ENCODE data around the gene IVNS1ABP. TPM values are rescaled to one million over a fixed set of nuclear protein-coding genes. Genes with fewer than 3 reads are reported as not detected.

The IVNS1ABP gene
- total and polyA plus RNA-seq, 2 of the 13 experiments (the other 11 are each of a cell fraction or from before 2014, with no cell fraction given) = 49.1 to 51.7 TPM

DNA sequence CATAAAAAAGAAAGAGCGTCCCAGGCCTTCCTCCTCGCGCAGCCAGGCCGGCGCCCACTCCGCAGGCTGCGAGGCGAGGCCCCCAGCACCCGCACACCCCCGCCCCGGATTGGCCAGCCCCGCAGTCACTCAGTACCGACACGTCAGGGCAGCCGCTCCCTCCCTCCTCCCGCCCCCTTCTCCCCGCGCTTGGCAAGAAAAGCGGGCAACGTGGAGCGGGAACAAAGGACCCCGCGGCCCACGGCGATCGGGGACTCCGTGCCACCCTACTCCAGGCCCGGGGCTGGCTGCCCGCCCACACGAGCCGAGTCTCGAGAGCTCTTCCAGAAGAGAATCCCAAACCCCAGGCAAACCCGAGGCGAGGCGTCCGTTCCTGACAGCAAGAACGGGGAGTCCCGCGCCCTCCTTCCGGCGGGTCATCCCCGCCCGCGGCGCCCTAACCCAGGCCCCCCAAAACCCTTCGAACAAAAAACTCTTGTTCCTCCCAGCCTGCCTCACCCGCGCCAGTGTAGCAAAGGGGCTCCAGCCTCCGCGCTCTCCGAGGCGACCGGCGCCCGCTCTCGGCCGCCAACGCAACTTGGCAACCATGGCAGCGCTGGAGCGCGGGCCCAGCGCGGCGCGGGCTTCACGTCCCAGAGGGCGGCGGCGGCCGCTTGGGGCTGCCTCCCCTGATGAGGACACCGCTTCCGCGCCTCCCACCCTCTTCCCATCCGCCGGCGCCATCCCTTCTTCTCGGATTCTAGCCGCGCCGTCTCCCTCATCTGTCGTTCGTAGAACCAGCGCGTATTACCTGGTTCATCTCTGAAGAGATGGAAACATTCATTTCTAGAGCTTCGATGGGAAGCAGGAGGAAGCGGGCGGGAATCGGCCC, 645 bp downstream of the IVNS1ABP start (continued):
- TF ChIP-seq, protein P1, sequence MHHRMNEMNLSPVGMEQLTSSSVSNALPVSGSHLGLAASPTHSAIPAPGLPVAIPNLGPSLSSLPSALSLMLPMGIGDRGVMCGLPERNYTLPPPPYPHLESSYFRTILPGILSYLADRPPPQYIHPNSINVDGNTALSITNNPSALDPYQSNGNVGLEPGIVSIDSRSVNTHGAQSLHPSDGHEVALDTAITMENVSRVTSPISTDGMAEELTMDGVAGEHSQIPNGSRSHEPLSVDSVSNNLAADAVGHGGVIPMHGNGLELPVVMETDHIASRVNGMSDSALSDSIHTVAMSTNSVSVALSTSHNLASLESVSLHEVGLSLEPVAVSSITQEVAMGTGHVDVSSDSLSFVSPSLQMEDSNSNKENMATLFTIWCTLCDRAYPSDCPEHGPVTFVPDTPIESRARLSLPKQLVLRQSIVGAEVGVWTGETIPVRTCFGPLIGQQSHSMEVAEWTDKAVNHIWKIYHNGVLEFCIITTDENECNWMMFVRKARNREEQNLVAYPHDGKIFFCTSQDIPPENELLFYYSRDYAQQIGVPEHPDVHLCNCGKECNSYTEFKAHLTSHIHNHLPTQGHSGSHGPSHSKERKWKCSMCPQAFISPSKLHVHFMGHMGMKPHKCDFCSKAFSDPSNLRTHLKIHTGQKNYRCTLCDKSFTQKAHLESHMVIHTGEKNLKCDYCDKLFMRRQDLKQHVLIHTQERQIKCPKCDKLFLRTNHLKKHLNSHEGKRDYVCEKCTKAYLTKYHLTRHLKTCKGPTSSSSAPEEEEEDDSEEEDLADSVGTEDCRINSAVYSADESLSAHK (CRISPR knock-in tag; IDR thresholded peaks at IDR 0.05; ENCODE audit: borderline replicate concordance) = no peak
- TF ChIP-seq BHLHE40 (IDR thresholded peaks at IDR 0.05; ENCODE audit: low read length) (no peak), SIX1 (CRISPR knock-in tag; IDR thresholded peaks at IDR 0.05; ENCODE audit: borderline replicate concordance) (no peak), ZNF547 (CRISPR knock-in tag; IDR thresholded peaks at IDR 0.05) (no peak), HMGA1 (CRISPR knock-in tag; conservative IDR thresholded peaks at IDR 0.05) (no peak), EED (CRISPR knock-in tag; IDR thresholded peaks at IDR 0.05) (no peak; the same call in 1 of the 2 replicates), EHMT2 (IDR thresholded peaks at IDR 0.05; ENCODE audit: borderline replicate concordance, low read depth, low read length) (no peak), ZNF850 (CRISPR knock-in tag; conservative IDR thresholded peaks at IDR 0.05) (no peak), ZNF570 (CRISPR knock-in tag; IDR thresholded peaks at IDR 0.05; ENCODE audit: borderline replicate concordance) (no peak), ZSCAN21 (CRISPR knock-in tag; IDR thresholded peaks at IDR 0.05; ENCODE audit: borderline replicate concordance) (no peak; the same call in 1 of the 2 replicates), KMT2A (CRISPR knock-in tag; IDR thresholded peaks at IDR 0.05) (0 out of 2 replicates have a peak, but pooled peaks have one; percentile 18), ZNF350 (CRISPR knock-in tag; IDR thresholded peaks at IDR 0.05; ENCODE audit: borderline replicate concordance, low read depth) (no peak), NFE2 (CRISPR knock-in tag; IDR thresholded peaks at IDR 0.05) (no peak), SNAI1 (CRISPR knock-in tag; IDR thresholded peaks at IDR 0.05; ENCODE audit: borderline replicate concordance) (no peak), HMG20B (CRISPR knock-in tag; conservative IDR thresholded peaks at IDR 0.05) (no peak), ZFYVE20 (CRISPR knock-in tag; IDR thresholded peaks at IDR 0.05; ENCODE audit: borderline replicate concordance, low read depth) (no peak), ZNF576 (CRISPR knock-in tag; IDR thresholded peaks at IDR 0.05) (no peak), ZNF569 (CRISPR knock-in tag; IDR thresholded peaks at IDR 0.05; ENCODE audit: borderline replicate concordance) (no peak), ZMYM3 (CRISPR knock-in tag; IDR thresholded peaks at IDR 0.05) (no peak), RELA (CRISPR knock-in tag; IDR thresholded peaks at IDR 0.05) (no peak)
- TF ChIP-seq, protein P2, sequence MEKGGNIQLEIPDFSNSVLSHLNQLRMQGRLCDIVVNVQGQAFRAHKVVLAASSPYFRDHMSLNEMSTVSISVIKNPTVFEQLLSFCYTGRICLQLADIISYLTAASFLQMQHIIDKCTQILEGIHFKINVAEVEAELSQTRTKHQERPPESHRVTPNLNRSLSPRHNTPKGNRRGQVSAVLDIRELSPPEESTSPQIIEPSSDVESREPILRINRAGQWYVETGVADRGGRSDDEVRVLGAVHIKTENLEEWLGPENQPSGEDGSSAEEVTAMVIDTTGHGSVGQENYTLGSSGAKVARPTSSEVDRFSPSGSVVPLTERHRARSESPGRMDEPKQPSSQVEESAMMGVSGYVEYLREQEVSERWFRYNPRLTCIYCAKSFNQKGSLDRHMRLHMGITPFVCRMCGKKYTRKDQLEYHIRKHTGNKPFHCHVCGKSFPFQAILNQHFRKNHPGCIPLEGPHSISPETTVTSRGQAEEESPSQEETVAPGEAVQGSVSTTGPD (CRISPR knock-in tag; IDR thresholded peaks at IDR 0.05) = no peak
- TF ChIP-seq, protein P3, sequence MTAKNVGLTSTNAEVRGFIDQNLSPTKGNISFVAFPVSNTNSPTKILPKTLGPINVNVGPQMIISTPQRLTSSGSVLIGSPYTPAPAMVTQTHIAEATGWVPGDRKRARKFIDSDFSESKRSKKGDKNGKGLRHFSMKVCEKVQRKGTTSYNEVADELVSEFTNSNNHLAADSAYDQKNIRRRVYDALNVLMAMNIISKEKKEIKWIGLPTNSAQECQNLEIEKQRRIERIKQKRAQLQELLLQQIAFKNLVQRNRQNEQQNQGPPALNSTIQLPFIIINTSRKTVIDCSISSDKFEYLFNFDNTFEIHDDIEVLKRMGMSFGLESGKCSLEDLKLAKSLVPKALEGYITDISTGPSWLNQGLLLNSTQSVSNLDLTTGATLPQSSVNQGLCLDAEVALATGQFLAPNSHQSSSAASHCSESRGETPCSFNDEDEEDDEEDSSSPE (CRISPR knock-in tag; IDR thresholded peaks at IDR 0.05) = peak; percentile 24; the same call in 1 of the 2 replicates
- TF ChIP-seq, protein P4, sequence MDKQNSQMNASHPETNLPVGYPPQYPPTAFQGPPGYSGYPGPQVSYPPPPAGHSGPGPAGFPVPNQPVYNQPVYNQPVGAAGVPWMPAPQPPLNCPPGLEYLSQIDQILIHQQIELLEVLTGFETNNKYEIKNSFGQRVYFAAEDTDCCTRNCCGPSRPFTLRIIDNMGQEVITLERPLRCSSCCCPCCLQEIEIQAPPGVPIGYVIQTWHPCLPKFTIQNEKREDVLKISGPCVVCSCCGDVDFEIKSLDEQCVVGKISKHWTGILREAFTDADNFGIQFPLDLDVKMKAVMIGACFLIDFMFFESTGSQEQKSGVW (CRISPR knock-in tag; IDR thresholded peaks at IDR 0.05; ENCODE audit: borderline replicate concordance) = 0 out of 2 replicates have a peak, but pooled peaks have one; percentile 3

Measured in HepG2 (cell line).